Vagina (tissue), 2 donors: ENCODE results near the gene GPATCH4.

ENCODE experiments used
- POLR2A ChIP-seq, 2 donors: fragments of 450-650 bp; IDR thresholded peaks; one replicate each; pipeline ENCODE4 v1.6.1; 2017; ENCODE audit warnings: antibody characterized with exemption in 2 of 2, mild to moderate bottlenecking in 2 of 2, moderate library complexity in 2 of 2
- TF ChIP-seq, protein P1 (sequence below), 3 experiments: fragments of 450-650 bp in 2 of 3; fragments of 200-600 bp in 1 of 3; sonication (generic) in 1 of 3; IDR thresholded peaks; one replicate each; pipeline ENCODE4 v1.5.1; 2017 to 2019; ENCODE audit warnings: antibody characterized with exemption in 3 of 3, mild to moderate bottlenecking in 2 of 3, moderate library complexity in 2 of 3

DNA sequence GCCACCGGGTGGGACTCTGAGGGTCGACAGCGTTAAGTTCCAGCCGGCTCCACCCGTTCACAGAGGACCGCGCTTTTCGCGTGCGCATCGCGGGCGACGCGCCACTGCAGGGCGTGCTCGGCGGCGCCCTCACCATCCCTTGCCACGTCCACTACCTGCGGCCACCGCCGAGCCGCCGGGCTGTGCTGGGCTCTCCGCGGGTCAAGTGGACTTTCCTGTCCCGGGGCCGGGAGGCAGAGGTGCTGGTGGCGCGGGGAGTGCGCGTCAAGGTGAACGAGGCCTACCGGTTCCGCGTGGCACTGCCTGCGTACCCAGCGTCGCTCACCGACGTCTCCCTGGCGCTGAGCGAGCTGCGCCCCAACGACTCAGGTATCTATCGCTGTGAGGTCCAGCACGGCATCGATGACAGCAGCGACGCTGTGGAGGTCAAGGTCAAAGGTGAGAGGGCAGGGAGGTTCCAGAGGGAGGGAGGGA lies 45.5 kb upstream of the GPATCH4 start:
- TF ChIP-seq, protein P1, sequence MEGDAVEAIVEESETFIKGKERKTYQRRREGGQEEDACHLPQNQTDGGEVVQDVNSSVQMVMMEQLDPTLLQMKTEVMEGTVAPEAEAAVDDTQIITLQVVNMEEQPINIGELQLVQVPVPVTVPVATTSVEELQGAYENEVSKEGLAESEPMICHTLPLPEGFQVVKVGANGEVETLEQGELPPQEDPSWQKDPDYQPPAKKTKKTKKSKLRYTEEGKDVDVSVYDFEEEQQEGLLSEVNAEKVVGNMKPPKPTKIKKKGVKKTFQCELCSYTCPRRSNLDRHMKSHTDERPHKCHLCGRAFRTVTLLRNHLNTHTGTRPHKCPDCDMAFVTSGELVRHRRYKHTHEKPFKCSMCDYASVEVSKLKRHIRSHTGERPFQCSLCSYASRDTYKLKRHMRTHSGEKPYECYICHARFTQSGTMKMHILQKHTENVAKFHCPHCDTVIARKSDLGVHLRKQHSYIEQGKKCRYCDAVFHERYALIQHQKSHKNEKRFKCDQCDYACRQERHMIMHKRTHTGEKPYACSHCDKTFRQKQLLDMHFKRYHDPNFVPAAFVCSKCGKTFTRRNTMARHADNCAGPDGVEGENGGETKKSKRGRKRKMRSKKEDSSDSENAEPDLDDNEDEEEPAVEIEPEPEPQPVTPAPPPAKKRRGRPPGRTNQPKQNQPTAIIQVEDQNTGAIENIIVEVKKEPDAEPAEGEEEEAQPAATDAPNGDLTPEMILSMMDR (IDR thresholded peaks at IDR 0.05) = no peak
- no peak for TF ChIP-seq POLR2A (IDR thresholded peaks at IDR 0.05)
